Hepatocyte (in vitro differentiated cells): Measurements from ENCODE around the gene CALY.

Experiments used
- CTCF ChIP-seq: fragments of 200-600 bp; sonication (generic); IDR thresholded peaks from 2 replicates; pipeline ENCODE4 v1.5.1; 2016; ENCODE audit warnings: antibody characterized with exemption, mild to moderate bottlenecking; ENCODE audit not compliant: poor library complexity
- EZH2 ChIP-seq: fragments of 200-600 bp; sonication (generic); IDR thresholded peaks from 2 replicates; pipeline ENCODE4 v1.6.1; 2016; ENCODE audit warnings: antibody characterized with exemption, mild to moderate bottlenecking, borderline replicate concordance
- EZH2phosphoT487 ChIP-seq: fragments of 200-600 bp; sonication (generic); IDR thresholded peaks from one replicate; pipeline ENCODE4 v1.6.1; 2018; ENCODE audit warnings: antibody characterized with exemption, mild to moderate bottlenecking, low read depth, moderate library complexity; ENCODE audit not compliant: unreplicated experiment, severe bottlenecking

DNA sequence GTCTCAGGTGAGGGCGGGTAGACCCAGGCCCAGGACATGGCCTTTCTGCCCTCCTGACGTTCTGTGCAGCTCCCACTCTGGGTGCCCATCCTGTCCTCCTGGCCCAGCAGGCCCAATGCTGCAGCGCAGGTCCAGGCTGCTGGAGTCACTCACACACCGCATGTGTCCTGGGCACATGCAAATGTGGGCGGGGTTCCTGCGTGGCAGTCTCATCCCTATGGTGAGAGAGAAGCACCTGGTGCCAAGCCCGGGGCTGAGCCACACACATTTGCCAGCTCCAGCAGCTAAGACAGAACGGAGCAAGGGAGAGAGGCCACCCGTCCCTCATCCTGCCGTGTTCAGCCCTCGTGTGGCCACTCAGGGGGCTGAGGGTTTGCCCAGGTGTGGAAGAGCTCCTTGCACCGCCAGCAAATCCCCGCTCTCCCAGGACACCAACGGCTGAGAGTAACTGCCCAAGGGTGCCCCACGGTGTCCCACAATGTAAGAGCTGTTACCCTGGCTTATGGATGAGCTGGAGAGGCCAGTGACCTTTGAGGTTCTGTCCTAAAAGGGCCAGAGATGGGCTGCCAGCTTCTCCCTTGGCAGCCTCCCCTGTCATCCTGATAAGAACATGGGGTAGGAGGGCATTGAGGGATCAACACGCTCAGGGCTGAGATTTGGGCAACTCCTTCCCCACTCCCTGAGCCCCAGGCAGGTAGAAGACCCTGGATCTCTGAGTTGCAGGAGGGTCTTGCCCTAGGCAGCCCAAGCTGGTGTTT, 16.7 kb upstream of the CALY start:
- no peak for TF ChIP-seq CTCF
- TF ChIP-seq EZH2: no peak
- TF ChIP-seq EZH2phosphoT487: no peak
